HuH-7 (cell line): Measurements from ENCODE around the gene POC1A.
"Not testable (repeated sequence)": the region's sequence is repeated elsewhere in the genome, so short reads cannot be mapped to it uniquely, and the experiment has no call there.

ENCODE experiments used
- DNase-seq: peaks from one replicate; pipeline ENCODE4 v3.0.0; 2011; ENCODE audit warnings: low spot score

The POC1A gene

GRCh38 chr3:52183786-52184445, 29.7 kb upstream of the POC1A start:
- DNase-seq, result no peak

- no peak for DNase-seq
Observed at GRCh38 chr3:52182691-52183090, 28.5 kb upstream of the POC1A start.

- DNase-seq, result no peak
Observed at GRCh38 chr3:52182196-52182595, 28.0 kb upstream of the POC1A start.

DNA sequence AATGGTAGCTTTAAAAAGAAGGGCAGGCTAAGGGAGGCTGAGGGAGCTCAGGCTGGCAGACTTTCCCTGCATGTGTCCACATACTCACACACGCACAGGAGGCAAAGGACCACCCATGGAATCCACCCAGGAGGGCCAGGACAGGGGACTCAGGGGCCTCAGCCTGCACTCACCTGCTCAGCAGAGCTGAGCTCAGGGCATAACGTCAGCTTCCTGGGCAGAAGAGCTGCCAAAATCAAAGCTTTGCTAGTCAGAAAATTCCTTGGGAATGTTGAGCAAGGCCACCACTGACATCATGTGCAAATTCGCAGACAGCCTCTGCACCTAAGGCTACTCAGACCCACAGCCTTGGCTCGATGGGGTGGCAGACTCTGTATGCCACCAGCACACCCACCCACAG, 27.3 kb upstream of the POC1A start:
- no peak for DNase-seq

DNA sequence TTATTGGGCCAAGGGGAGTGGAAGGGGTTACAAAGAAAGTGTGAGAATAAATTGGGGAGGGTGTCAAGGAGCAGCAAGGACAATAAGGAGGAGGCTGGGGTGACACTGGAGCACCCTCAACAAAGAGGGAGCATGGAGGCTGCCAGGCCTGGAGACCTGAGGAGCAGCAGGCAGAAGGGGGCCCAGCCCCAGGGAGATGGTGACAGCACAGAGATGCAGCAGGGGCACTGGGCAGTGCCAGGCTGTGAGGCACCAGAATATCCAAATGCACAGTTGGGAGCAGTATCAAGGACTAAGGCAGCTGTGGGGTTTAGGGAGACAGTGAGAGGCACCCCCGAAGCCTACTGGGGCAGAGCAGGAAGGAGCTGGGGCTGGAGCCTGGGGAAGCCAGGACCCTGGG, 24.3 kb upstream of the POC1A start:
- DNase-seq, result no peak

DNA sequence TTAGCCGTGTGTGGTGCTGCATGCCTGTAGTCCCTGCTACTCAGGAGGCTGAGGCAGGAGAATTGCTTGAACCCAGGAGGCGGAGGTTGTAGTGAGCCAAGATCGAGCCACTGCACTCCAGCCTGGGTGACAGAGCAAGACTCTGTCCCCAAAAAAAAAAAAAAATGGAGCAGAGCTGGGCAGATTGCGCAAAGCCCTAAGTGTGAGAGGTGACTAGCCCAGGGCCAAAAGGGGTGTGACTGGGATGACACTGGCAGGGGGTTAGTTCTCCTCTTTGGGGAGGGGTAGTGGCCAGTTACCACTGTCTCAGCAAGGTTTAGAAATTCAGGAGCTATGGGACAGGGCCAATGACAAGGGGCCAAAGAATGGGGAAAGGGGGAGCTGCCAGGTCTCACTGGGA, 23.9 kb upstream of the POC1A start:
- not testable (repeated sequence) for DNase-seq

- DNase-seq, result no peak
Observed at GRCh38 chr3:52177701-52178042, 23.4 kb upstream of the POC1A start.

GRCh38 chr3:52176951-52177700, 22.9 kb upstream of the POC1A start:
- DNase-seq, result no peak

DNA sequence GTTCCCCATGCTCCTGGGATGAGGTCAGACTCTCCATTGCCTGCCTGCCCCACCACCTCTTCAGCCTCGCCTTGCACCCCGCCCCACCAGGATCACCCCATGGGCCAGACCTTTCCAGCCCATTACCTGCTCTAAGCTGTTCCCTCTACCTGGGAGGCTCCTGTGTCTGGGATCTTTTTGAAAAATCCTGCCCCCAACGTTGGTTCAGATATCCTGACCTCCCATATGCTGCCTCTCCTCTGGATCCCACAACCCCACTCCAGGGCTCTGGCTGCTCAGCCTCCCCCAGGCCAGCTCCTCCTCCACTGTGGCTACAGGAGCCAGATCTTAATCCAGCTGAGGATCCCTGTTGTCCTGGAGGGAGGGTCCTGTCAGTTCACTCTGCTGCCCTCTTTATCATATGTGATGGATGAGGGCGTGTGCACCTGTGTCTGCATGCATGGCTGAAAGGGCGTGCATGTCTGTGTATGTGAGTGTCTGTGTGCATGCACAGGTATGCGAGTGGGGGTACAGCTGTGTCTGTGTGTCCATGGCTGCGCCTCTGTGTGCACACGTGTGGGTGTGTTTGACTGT, 22.0 kb upstream of the POC1A start:
- DNase-seq, result no peak

DNA sequence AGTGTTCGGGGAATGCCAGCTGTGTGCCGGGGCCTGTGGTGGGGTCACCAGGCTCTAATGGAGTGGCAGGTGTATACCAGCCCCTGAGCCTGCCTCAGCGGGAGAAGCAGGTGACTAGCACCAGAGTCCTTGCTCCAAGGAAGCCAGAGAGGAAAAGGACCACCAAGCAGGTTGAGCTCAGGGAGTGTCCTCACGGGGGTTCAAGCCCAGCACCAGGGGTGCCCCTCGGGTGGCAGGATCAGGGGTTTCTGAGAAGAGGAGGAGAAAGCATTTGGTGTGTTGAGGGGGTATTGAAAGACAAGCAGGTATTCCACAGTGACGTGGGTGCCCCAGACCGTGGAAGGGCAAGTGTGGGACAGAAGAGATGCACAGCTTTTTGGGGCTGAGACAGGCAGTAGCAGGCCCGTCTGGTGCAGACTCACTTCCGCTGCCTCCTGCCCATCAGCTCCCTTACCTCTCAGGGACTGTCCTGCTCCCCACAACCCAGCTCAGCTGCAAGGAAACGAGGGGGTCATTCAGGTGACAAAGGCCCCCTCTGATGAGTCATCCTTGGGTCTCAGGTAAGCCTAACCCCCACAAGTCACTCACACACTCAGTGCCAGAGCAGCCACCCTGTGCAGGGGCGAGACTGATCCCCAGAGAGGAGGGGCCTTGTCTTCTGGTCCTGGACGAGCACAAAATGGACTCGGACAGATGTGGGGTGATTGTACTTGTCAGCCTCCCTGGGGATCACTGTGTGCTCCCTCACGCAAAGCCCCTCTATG, 21.4 kb upstream of the POC1A start:
- DNase-seq, result no peak

DNA sequence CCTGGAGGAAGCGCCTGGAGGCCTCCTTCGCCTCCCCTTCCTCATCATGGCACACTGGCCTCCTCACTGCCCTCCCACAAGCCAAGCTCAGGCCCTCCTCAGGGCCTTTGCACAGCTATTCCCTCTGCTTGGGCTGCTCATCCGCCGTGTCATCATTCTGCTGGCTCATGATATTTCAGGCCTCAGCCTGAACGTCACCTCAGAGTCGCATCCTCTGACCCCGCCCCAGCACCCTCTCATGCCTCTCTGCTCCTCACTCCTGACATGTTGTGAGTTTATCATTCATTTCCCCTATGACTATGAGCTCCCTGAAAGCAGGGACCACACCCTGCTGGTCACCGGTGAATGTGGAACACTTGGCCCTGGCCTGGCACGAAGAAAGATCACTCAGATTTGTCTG, 20.7 kb upstream of the POC1A start:
- no peak for DNase-seq

DNA sequence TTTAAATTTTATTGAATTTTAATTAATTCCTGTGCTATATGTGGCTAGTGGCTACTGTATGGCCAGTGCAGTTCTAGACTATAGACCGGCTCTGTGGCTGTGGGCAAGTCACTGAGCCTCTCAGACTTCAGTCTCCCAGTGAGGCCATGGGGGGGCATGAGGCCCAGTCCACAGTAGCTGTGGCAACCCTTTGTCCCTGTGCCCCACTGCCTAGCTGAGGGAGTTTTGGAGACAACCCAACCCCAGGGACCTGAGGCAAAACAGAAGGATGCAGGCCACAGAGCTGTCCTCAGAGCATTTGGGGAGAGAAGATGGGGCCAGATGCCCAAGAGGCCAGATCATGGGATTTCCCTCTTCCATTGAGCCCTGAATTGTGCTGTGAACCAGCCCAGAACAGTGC, 18.9 kb upstream of the POC1A start:
- no peak for DNase-seq

GRCh38 chr3:52172262-52172757, 18.1 kb upstream of the POC1A start:
- DNase-seq, result no peak

- DNase-seq, result no peak
Observed at GRCh38 chr3:52171514-52172261, 17.5 kb upstream of the POC1A start.

DNA sequence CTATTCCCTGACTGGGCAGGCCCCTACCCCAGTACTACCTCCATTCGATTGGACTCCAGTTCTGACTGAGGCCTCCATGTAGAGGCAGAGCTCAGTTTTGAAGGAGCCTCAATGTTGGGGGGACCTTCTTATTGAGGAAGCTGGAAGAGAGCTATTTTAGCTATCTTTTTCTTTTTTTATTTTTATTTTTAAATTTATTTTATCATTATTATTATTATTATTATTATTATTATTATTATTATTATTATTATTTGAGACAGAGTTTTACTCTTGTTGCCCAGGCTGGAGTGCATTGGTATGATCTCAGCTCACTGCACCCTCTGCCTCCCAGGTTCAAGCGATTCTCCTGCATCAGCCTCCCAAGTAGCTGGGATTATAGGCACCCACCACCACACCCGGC, 16.0 kb upstream of the POC1A start:
- not testable (repeated sequence) for DNase-seq

GRCh38 chr3:52167240-52167639, 13.0 kb upstream of the POC1A start:
- no peak for DNase-seq

- no peak for DNase-seq
Observed at GRCh38 chr3:52162250-52162872, 8.1 kb upstream of the POC1A start.

GRCh38 chr3:52159503-52159902, 5.3 kb upstream of the POC1A start:
- DNase-seq, result no peak

GRCh38 chr3:52155912-52156311, 1.7 kb upstream of the POC1A start:
- no peak for DNase-seq

DNA sequence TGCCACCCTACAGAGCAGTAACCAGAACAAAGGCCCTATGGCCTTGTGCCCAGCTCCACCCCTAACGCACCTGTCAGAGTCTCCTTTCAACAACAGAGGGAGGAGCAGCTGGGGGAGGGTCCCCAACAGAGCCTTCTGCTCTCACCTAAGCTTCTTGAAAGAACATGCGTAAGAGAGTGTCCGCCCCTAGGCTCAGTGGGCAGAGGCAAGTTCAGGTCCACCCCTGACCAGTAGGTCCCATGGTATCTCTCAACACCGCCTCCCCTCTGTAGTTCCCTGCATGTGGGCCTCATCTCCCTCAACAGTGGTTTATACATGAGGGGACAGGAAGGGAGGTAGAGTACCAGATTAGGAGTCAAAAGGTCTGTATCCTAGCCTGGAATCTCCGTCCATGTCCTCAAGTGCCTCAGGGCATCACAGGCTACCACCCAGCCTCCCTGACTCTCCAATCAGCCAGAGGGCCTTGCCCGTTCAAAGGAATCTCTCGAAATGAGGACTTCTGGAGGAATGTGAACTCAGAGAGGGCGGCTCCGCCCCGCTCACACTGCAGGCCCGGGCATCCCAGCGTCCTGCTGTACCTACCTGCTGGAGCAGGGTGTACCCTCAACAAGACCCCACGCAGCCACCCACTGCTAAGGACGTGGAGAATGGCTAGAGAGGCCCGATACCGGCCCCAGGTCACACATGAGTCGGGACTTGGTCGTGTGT, 680 bp downstream of the POC1A start:
- peak; percentile 60 for DNase-seq

DNA sequence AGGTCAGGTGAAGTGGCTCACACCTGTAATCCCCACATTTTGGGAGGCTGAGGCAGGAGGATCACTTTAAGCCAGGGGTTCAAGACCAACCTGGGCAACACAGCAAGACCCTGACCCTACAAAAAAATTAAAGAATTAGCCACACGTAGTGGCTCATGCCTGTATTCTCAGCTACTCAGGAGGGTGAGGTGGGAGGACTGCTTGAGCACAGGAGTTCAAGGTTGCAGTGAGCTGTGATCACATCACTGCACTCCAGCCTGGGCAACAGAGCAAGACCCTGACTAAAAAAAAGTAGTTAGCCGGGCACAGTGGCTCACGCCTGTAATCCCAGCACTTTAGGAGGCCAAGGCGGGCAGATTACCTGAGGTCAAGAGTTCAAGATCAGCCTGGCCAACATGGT, 2.2 kb downstream of the POC1A start:
- not testable (repeated sequence) for DNase-seq
